ENCODE data around the gene PSRC1.

PSRC1 gene

DNA sequence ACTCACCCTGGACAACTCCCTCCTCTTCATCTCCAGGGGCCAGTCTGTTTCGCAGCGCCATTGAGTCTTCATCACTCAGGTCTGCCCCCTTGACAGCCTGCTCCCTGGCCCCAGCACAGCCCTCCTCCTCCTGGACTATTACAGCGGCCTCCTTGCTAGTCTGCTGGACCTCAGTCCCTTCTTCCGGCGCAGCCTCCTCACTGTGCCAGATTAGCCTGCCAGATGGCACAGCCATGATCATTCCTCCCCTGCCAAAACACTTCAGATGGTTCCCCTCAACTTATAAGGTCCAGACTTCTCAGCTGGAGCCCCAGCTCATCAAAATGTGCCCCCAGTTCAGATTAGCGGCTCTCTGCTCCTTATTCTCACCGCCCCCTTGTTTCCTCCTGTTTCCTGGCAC is 40.6 kb downstream of the PSRC1 start:
- DNase-seq = no peak

DNA sequence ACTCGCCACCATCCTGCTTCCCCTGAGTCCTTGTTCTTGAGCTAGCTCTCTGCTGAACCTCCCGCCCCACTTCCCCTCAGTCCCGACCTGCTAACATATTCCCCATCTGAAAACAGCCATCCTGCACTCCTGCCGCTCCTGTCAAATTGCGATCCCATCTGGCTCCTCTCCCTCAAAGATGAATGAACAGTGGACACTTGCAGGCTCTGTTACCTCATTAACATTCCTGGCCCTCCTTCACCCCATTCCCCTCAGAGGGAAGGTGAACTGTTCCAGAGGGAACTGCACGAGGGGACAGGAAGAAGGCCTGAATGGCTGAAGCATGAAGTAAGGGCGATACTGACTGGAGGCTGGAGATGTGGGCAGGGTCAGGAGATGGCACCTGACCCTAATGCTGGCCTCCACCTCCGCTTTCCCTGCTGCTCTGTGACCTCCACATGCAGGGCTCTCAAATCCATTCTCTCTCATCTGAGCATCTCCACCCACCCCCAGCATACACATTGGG is 41.1 kb downstream of the PSRC1 start:
- no peak for DNase-seq

DNA sequence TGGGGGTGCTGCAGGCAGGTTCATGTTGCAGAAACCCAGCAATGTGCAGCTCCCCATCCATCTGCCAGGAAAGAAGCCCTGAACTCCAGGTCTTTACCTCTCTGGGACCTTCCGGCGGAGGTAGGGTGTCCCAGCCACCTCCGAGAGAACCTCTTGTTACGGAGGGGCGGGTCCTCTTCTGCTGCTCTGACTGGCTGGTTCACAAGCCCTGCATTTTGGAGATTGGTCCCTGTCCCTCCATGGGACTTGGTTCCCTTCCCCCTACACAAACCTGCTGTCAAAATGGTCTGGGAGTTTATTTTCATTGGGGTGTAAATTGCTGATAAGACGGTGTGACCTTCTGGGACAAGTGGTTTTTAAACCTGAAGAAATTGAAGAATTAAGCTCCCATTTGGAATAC is 41.6 kb downstream of the PSRC1 start:
- DNase-seq = no peak

DNA sequence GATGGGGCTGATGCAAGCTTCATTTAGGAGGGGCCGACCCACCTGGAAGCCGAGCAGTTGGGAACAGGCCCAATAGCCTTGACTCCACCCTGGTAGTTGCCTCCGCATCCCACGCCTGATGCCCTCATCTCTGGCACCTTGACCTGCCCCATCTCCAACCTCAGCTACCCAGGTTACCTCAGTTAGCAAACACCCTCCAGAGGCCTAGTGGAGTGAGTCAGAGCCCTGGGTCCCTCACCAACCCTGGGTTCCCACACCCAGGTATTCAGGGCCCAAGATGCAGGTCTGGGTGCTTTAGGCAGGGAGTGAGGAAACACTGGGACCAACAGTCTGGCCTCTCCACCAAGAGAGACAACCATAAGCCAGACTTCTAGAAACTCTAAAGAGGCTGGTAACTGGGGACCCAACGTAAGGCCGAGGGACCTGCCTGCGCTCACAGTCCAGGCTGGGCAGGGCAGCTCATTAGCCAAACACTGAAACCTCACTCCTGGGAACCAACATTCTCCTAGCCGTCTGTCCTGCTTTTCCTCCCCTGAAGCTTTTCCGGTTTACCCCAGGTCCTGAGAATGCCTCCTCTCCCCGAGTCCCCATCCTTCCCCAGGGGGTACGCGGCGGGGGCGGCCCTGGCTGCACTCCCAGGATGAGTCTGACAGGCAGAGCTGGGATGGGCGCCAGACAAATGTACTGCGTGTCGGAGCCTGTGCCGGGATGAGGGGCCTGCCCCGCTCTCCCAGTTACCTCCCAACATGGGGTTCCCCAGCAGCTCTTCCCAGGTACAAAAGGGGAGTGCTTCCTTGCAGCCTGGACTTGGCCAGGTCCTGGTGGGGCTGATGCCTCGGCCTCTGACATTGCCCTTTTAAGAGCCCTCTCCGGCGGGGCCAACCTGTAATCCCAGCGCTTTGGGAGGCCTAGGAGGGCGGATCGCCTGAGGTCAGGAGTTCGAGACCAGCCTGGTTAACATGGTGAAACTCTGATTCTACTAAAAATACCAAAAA is 42.5 kb downstream of the PSRC1 start:
- no peak for DNase-seq

DNA sequence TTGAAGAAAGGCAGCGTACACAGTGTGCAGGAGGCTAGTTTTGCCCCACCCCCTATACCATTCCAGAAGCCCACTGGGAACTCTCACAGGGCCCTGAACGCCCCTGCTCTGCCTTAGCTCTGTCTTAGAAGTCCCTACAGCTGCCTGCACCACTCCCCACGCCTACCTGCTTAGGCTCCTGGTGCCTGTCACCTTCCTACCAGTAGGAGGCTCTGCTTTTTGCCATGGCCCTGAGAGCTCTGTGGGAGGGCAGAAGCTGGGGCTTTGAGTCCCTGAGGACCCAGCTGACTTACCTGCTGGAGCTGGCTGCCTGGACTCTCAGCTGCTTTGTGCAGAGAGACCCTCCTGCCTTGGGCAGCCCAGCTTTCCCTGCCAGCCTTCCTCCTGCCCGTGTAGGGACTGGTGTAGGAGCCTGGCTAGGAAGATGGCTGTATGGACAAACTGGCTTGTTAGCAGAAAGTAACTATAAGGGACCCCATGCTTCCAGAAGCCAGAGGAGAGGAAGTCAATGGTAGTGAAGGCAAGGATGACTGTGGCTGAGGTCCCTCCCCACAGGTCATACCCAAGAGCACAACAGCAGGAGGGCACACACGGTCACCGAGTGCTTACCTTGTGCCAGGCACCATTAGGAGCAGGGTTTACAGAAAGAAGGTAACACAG is 43.4 kb downstream of the PSRC1 start:
- DNase-seq = no peak

DNA sequence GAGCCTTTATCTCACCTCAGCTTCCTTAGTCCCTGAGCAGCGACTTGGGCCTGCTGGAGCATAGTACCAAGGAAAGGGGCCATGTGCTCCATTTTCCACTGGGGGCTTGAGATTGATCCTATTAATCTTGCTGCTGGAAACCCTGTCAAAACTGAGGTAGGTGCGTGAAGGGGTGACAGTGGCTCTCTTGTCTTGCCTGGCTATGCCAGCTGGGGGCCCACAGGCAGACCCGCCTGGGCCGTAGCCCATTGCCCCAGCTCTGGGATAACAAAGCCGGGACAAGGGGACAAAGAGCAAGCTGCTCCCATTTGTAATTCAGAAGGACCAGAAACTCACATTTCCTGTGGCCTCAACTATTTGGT is 43.9 kb downstream of the PSRC1 start:
- no peak for DNase-seq

DNA sequence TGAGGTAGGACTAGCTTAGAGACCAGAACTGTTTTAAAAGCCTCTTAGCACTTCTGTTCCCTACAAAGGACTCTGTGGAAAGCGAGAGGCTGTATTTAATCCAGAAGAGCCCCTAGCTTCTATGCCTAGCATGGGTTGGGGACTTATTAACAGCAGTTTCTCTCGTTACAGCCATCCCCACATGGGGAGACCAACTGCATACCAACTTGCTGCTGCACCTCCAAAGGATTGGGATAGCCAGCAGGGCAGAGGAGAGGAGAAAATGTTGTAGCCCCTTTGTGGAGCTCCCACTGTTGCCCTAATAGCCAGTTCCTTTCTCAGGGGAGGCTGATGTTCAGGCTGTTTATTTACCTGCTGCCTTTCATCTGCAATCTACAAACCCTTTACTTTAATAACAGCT is 44.6 kb downstream of the PSRC1 start:
- DNase-seq = no peak

DNA sequence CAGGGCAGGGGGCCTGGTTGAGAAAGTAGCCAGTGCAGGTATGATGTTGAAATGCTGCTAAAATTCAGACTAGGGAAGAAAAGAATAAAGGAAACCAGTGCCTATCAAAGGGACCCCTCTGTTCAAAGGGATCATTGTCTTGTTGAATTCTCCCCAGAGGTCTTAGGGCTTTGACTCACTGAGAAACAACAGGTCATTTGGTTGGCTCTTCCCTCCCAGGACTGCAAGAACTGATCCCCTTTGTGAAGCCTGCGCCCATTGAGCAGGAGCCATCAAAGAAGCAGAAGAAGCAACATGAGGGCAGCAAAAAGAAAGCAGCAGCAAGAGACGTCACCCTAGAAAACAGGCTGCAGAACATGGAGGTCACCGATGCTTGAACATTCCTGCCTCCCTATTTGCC is 45.4 kb downstream of the PSRC1 start:
- no peak for DNase-seq

DNA sequence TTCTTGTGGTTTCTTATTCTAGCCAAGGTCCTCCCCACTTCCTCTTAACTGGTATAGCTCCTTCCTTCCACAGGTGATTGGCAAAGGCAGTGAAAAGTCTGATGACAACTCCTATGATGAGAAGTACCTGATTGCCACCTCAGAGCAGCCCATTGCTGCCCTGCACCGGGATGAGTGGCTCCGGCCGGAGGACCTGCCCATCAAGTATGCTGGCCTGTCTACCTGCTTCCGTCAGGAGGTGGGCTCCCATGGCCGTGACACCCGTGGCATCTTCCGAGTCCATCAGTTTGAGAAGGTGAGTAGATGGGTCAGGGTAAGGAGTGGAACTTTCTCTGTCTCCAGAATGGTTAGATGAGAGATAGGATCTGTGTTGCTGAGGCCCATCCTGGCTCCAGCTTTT is 47.8 kb downstream of the PSRC1 start:
- no peak for DNase-seq

DNA sequence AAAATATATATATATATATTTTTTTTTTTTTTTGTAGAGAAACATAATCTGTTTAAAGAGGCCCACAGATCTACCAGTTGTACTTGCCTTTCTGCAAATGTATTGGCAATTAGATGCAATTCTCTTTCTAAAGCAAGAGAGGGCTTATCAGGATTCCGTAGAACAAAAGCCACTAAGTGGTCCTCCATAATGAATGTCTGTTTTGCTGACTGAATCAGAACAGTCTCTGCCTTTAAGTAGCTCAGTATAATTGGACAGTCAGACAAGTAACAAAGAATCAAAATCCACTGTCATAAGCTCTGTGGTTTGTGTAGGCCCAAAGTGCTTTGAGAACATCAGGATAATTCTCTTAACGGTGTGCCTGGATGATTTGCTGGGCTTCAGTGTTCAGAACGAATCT is 51.9 kb downstream of the PSRC1 start:
- no peak for DNase-seq

All from NK-92 treated with Interleukin-12 subunit alpha and Interleukin-12 subunit beta, amount 100 ng/mL, for 24 hours (cell line).